Measurements from ENCODE around the gene EEF2K. TPM values are rescaled to one million over a fixed set of nuclear protein-coding genes. Genes with fewer than 3 reads are reported as not detected.
"Not testable (repeated sequence)": the region's sequence is repeated elsewhere in the genome, so short reads cannot be mapped to it uniquely, and the experiment has no call there.

Gene EEF2K
- polyA plus RNA-seq, result 1 to 10 TPM in 2 of 3 donors, not detected in 1; 1.1 to 3.2 TPM

GRCh38 chr16:22206013-22206841 is at the start of gene EEF2K:
EEF2K (plus strand) TSS chr16:22206278; CDS start chr16:22225730, 19,452 bp downstream.
- Mint-ChIP-seq H3K4me3 (peak within 1 kb of the TSS; percentile 85 to 99 (median 95)), H3K36me3 (no peaks in the 10 kb centered on the region), H3K27me3 (ENCODE audit: low read depth in 3 of 3) (peaks cover 0 to 3% (median 1%) of the 10 kb centered on the region in 3 donors), H3K9me3 (no peaks in the 10 kb centered on the region), H3K4me1 (peaks cover 22 to 23% of the 10 kb centered on the region in 2 donors), H3K27ac (peak within 1 kb of the TSS; percentile 27 to 91 (median 84))
- DNase-seq, result peak; percentile 71 to 76 (median 71)

DNA sequence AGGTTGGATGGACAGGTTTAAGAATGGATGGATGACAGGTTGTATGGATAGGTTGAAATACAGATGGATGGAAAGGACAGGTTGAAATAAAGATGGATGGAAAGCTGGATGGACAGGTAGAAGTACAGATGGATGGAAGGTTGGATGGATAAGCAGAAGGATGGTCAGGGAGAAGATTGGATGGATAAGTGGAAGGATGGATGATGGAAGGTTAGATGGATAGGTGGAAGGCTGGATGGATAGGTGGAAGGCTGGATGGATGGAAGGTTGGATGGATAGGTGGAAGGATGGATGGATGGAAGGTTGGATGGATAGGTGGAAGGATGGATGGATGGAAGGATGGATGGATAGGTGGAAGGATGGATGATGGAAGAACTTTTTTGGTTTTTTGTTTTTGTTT is 44.7 kb upstream of the EEF2K start:
- no peak overlapping the region for H3K27ac Mint-ChIP-seq
- H3K36me3 Mint-ChIP-seq, result peaks cover 0 to 5% (median 3%) of the 10 kb centered on the region in 3 donors
- H3K4me1 Mint-ChIP-seq, result peaks cover 6 to 12% of the 10 kb centered on the region in 2 donors
- H3K9me3 Mint-ChIP-seq, result peaks cover 0 to 1% (median 0%) of the 10 kb centered on the region in 6 donors
- H3K27me3 Mint-ChIP-seq (ENCODE audit: low read depth in 3 of 3), result peaks cover 2 to 15% (median 5%) of the 10 kb centered on the region in 3 donors
- H3K4me3 Mint-ChIP-seq, result peak overlapping the region in 4 of 5 donors; percentile 13 to 49 (median 30)
- no peak for DNase-seq

GRCh38 chr16:22161999-22162655 is 44.0 kb upstream of the EEF2K start, which contains the start of gene SDR42E2:
SDR42E2 (plus strand) TSS chr16:22162506; CDS start chr16:22165583, 3,077 bp downstream.
- peak within 1 kb of the TSS; percentile 36 to 77 (median 70) for H3K4me3 Mint-ChIP-seq
- peaks cover 0 to 5% (median 3%) of the 10 kb centered on the region in 3 donors for H3K36me3 Mint-ChIP-seq
- H3K27me3 Mint-ChIP-seq (ENCODE audit: low read depth in 3 of 3), result peaks cover 2 to 15% (median 5%) of the 10 kb centered on the region in 3 donors
- H3K9me3 Mint-ChIP-seq, result peaks cover 0 to 1% (median 0%) of the 10 kb centered on the region in 6 donors
- no peak within 1 kb of the TSS for H3K27ac Mint-ChIP-seq
- peaks cover 6 to 12% of the 10 kb centered on the region in 2 donors for H3K4me1 Mint-ChIP-seq
- DNase-seq, result peak; percentile 0 to 18 (median 6)

GRCh38 chr16:22162656-22163009 is 43.4 kb upstream of the EEF2K start:
- peaks cover 0 to 5% (median 3%) of the 10 kb centered on the region in 3 donors for H3K36me3 Mint-ChIP-seq
- H3K9me3 Mint-ChIP-seq, result peaks cover 0 to 1% (median 0%) of the 10 kb centered on the region in 6 donors
- H3K4me3 Mint-ChIP-seq, result peak overlapping the region in 4 of 5 donors; percentile 18 to 53 (median 36)
- H3K27me3 Mint-ChIP-seq (ENCODE audit: low read depth in 3 of 3), result peaks cover 2 to 15% (median 5%) of the 10 kb centered on the region in 3 donors
- DNase-seq, result no peak
- H3K27ac Mint-ChIP-seq, result no peak overlapping the region
- peaks cover 6 to 12% of the 10 kb centered on the region in 2 donors for H3K4me1 Mint-ChIP-seq

GRCh38 chr16:22163806-22164205 is 42.3 kb upstream of the EEF2K start:
- Mint-ChIP-seq H3K4me1 (peaks cover 6 to 12% of the 10 kb centered on the region in 2 donors), H3K9me3 (peaks cover 0 to 1% (median 0%) of the 10 kb centered on the region in 6 donors), H3K4me3 (no peak overlapping the region), H3K36me3 (peaks cover 0 to 5% (median 3%) of the 10 kb centered on the region in 3 donors), H3K27me3 (ENCODE audit: low read depth in 3 of 3) (peaks cover 0 to 12% (median 2%) of the 10 kb centered on the region in 3 donors), H3K27ac (no peak overlapping the region)
- no peak for DNase-seq

- H3K27ac Mint-ChIP-seq, result no peak overlapping the region
- H3K27me3 Mint-ChIP-seq (ENCODE audit: low read depth in 3 of 3), result peaks cover 0 to 12% (median 2%) of the 10 kb centered on the region in 3 donors
- DNase-seq, result no peak
- peaks cover 6 to 12% of the 10 kb centered on the region in 2 donors for H3K4me1 Mint-ChIP-seq
- peaks cover 0 to 5% (median 3%) of the 10 kb centered on the region in 3 donors for H3K36me3 Mint-ChIP-seq
- H3K4me3 Mint-ChIP-seq, result no peak overlapping the region
- peaks cover 0 to 1% (median 0%) of the 10 kb centered on the region in 6 donors for H3K9me3 Mint-ChIP-seq
Measured at GRCh38 chr16:22164482-22164881, 41.6 kb upstream of the EEF2K start.

DNA sequence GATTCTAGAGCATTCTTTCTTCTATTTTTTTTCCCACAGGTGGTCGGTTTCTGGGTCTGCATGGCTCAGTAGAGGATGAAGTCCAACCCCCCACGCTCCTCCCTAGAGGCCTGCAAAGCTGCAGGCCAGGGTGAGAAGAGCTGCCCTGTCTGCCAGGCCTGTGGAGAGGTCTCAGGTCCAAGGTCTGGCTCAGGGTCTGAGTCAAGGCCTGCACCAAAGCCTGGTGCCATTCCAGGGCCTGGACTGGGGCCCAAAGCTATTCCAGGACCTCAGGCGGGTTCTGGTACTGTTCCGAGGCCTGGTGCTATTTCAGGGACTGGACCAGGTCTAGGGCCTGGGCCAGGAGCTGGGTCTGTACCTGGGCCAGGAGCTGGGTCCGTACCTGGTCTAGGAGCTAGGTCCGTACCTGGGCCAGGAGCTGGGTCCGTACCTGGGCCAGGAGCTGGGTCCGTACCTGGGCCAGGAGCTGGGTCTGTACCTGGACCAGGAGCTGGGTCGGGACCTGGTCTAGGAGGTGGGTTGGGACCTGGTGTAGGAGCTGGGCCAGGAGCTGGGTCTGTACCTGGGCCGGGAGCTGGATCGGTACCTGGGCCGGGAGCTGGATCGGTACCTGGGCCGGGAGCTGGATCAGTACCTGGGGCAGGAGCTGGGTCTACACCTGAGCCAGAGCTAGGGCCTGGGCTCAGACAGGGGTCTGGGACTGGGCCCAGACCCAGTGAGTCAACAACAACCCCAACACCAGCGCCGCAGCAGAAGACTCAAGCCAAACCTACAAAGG is 40.4 kb upstream of the EEF2K start:
- Mint-ChIP-seq H3K27me3 (ENCODE audit: low read depth in 3 of 3) (peaks cover 0 to 10% (median 2%) of the 10 kb centered on the region in 3 donors), H3K27ac (no peak overlapping the region), H3K4me1 (peaks cover 6 to 12% of the 10 kb centered on the region in 2 donors), H3K36me3 (peaks cover 0 to 5% (median 3%) of the 10 kb centered on the region in 3 donors), H3K9me3 (no peaks in the 10 kb centered on the region), H3K4me3 (no peak overlapping the region)
- DNase-seq, result no peak

DNA sequence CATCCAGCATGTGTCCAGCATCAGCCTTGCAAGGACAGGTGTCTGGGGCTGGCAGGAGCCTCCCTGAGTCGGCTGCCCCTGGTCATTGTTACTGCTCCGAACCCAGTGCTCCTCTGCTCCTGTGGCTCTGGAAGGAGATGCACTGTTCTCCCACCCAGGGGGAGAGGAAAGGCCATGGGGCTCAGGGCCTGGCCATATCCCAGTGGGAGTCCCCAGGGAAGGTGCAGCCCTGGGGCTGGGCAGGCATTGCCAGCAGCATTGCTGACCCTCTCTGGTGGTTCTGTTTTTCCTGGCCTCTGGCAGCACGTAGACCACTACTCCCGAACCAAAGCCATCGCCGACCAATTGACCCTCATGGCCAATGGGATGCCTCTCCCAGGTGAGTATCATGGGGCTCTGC is 34.1 kb upstream of the EEF2K start:
- Mint-ChIP-seq H3K4me1 (no peaks in the 10 kb centered on the region), H3K27me3 (ENCODE audit: low read depth in 3 of 3) (peaks cover 0 to 2% (median 0%) of the 10 kb centered on the region in 3 donors), H3K9me3 (no peaks in the 10 kb centered on the region), H3K4me3 (no peak overlapping the region), H3K27ac (no peak overlapping the region), H3K36me3 (no peaks in the 10 kb centered on the region)
- no peak for DNase-seq

GRCh38 chr16:22172642-22173041 is 33.4 kb upstream of the EEF2K start:
- H3K9me3 Mint-ChIP-seq; H3K27ac Mint-ChIP-seq; DNase-seq; H3K36me3 Mint-ChIP-seq; H3K4me1 Mint-ChIP-seq; H3K27me3 Mint-ChIP-seq (ENCODE audit: low read depth in 3 of 3); H3K4me3 Mint-ChIP-seq: not testable (repeated sequence)

GRCh38 chr16:22174642-22175041 is 31.4 kb upstream of the EEF2K start:
- Mint-ChIP-seq H3K27me3 (ENCODE audit: low read depth in 3 of 3) (peaks cover 0 to 2% (median 2%) of the 10 kb centered on the region in 3 donors), H3K4me1 (no peaks in the 10 kb centered on the region), H3K36me3 (no peaks in the 10 kb centered on the region), H3K4me3 (no peak overlapping the region), H3K27ac (no peak overlapping the region), H3K9me3 (no peaks in the 10 kb centered on the region)
- no peak for DNase-seq

DNA sequence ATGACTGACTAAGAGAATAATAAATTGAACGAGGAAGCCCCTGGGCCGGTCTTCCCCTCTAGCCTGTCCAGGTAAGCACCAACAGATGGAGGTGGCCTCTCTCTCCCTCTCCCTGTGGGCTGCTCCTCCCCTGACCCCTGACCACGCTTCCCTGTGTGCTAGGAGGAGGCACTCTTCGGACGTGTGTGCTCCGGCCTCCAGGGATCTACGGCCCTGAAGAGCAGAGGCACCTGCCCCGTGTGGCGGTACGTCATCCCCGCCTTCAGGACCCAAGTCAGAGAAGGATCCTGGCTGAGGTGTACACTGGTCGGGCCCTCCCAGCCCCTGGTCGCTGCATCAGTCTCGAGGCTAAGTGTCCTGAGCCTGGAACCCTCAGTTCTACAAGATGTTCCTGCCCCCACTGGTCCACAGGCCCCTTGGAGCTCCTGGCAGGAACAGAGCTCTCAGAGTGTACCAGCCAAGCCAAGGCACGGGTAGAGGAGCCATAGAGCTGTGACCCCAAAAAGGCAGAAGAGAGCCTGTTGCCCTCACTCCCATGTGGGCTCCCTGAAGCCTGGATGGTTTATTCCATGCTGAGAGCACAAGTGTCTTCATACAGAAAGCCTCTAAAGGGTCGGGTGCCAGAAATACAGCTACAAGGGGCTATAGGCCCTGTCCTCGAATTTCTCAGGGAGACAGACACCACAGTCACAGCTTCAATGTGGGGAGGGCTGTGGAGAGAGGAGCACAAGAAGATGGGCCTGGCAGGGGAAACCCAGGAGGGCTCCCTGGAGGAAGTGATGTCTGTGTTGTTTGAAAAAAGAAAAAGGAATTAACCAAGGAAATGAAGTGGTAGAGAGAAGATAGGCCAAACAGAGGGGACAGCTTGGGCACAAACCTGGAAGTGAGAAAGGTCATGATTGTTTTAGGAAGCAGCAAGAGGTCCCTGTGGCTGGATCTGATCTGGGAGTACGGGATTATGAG is 27.8 kb upstream of the EEF2K start:
- H3K27me3 Mint-ChIP-seq (ENCODE audit: low read depth in 3 of 3), result peaks cover 0 to 2% (median 0%) of the 10 kb centered on the region in 3 donors
- H3K9me3 Mint-ChIP-seq, result no peaks in the 10 kb centered on the region
- DNase-seq, result no peak
- H3K27ac Mint-ChIP-seq, result no peak overlapping the region
- H3K4me1 Mint-ChIP-seq, result no peaks in the 10 kb centered on the region
- peaks cover 0 to 5% (median 4%) of the 10 kb centered on the region in 3 donors for H3K36me3 Mint-ChIP-seq
- peak overlapping the region in 1 of 5 donors; percentile 33 for H3K4me3 Mint-ChIP-seq

DNA sequence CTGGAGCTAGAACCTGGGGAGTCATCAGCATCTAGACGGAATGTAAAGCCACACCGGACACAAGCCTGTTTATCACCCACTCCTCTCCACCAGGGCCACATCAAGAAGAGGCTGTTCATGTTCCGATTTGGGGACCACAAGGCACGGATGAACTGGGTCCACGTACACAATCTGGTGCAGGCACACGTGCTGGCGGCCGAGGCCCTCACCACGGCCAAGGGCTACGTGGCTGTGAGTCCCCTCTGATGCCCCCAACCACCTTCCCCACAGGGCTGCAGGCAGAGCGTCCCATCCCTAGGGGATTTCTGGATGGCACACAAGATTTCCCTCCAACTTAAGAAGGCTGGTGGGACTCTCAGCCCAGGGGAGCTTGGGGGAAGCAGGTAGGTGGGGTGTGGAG is 24.7 kb upstream of the EEF2K start:
- Mint-ChIP-seq H3K36me3 (peaks cover 0 to 5% (median 4%) of the 10 kb centered on the region in 3 donors), H3K27ac (no peak overlapping the region), H3K4me3 (no peak overlapping the region)

More for the DNA sequence above, 24.7 kb upstream of the EEF2K start:
- Mint-ChIP-seq H3K27me3 (ENCODE audit: low read depth in 3 of 3) (peaks cover 0 to 3% (median 0%) of the 10 kb centered on the region in 3 donors), H3K4me1 (no peaks in the 10 kb centered on the region), H3K9me3 (no peaks in the 10 kb centered on the region)
- DNase-seq, result no peak

Measured in immature natural killer cell (primary cell).